ENCODE results near the gene RAPH1.
A peak's percentile ranks its signal among the peaks of the same experiment; 100 is the strongest.

RAPH1 gene

DNA sequence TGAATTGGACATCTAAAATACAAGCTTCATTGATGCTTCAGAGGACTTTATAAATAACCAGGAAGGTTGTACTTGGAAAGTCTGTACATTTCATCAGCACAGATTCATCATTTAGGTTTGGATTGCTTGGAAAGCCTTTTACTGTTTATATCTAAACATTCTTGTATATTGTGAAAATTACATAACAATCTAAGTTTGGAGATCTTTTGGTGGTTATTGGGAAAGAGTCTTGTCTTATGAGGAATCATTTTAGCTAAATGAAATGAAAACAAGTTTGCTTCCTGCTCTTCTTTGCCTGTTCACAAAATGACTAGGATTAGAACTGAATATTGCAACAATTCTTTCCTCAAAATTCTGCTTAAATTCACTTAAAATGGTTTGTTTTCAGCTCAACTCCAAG is 127.6 kb downstream of the RAPH1 start:
- no peak overlapping the region for H3K4me3 ChIP-seq (ENCODE audit: low read depth, low read length)
- no peak for TF ChIP-seq MYC (IDR thresholded peaks at IDR 0.05; ENCODE audit: low read depth, low read length)
- no peak for TF ChIP-seq POLR2A (IDR thresholded peaks at IDR 0.05; ENCODE audit: extremely low read depth, insufficient read length)
- TF ChIP-seq, protein P1, sequence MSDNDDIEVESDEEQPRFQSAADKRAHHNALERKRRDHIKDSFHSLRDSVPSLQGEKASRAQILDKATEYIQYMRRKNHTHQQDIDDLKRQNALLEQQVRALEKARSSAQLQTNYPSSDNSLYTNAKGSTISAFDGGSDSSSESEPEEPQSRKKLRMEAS (IDR thresholded peaks at IDR 0.05; ENCODE audit: low read depth, low read length) = no peak
- TF ChIP-seq, protein P2, sequence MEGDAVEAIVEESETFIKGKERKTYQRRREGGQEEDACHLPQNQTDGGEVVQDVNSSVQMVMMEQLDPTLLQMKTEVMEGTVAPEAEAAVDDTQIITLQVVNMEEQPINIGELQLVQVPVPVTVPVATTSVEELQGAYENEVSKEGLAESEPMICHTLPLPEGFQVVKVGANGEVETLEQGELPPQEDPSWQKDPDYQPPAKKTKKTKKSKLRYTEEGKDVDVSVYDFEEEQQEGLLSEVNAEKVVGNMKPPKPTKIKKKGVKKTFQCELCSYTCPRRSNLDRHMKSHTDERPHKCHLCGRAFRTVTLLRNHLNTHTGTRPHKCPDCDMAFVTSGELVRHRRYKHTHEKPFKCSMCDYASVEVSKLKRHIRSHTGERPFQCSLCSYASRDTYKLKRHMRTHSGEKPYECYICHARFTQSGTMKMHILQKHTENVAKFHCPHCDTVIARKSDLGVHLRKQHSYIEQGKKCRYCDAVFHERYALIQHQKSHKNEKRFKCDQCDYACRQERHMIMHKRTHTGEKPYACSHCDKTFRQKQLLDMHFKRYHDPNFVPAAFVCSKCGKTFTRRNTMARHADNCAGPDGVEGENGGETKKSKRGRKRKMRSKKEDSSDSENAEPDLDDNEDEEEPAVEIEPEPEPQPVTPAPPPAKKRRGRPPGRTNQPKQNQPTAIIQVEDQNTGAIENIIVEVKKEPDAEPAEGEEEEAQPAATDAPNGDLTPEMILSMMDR (IDR thresholded peaks at IDR 0.05; ENCODE audit: low read depth, low read length) = no peak
- no peak for DNase-seq (ENCODE audit: low read depth)

DNA sequence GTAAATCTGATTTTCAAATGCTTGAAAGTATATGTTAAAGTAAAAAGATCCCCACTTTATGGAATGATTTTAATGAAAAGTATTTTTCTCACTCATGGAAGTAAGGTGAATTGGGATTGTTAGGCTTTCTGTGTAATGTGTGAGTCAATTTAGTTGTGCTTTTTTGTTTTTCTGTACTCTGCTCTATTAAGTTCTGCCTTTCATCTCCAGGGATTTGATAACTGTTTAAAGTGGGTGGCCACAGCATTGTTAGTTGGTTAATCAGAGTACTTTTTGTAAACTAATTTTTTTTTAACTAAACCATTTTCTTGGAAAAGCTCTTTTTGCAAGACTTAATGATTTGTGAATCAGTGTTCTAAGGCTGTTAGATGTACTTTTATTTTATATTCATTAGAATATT is 130.1 kb downstream of the RAPH1 start:
- DNase-seq (ENCODE audit: low read depth) = no peak
- no peak overlapping the region for H3K4me3 ChIP-seq (ENCODE audit: low read depth, low read length)
- TF ChIP-seq, protein P1 (IDR thresholded peaks at IDR 0.05; ENCODE audit: low read depth, low read length) = no peak
- TF ChIP-seq MYC (IDR thresholded peaks at IDR 0.05; ENCODE audit: low read depth, low read length) (no peak), POLR2A (IDR thresholded peaks at IDR 0.05; ENCODE audit: extremely low read depth, insufficient read length) (no peak)
- TF ChIP-seq, protein P2 (IDR thresholded peaks at IDR 0.05; ENCODE audit: low read depth, low read length) = no peak

DNA sequence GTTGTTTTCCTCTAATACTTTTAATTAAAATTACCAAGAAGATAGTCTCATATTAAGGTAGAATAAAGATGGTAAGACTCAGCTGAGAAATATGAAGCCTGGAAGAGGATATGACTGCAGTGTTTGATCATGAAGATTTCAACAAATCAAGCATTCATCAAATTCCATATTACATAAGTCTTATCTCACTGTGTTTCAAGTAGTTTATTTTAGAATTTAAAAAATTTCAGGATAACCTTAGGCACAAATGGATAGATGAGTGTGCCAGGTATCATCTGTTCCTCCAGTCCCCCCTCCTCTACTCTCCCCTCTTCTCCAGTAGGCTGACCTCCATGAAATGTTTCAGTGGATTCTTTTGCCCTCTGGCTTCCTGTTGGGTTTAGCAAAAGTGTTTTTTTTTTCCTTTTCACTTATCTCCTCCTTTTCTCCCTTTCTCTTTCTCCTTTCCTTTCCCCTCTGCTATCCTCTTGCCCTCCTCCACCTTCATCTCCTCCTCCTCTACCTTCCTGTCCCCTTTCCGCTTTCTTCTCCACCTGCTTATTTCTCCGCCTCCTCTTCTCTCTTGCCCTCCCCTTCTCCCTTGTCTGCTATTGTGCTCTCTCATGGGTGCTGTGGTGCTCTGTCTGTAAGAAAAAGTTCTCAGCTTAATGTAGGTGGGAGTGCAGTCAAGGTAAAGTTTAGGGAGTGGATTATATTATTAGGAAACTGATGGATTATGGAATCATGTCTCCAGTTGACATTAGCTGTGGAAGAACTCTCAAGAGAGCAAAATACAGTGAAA is 134.1 kb downstream of the RAPH1 start:
- H3K4me3 ChIP-seq (ENCODE audit: low read depth, low read length) = no peak overlapping the region
- TF ChIP-seq, protein P2 (IDR thresholded peaks at IDR 0.05; ENCODE audit: low read depth, low read length) = no peak
- TF ChIP-seq POLR2A (IDR thresholded peaks at IDR 0.05; ENCODE audit: extremely low read depth, insufficient read length) (no peak), MYC (IDR thresholded peaks at IDR 0.05; ENCODE audit: low read depth, low read length) (no peak)
- TF ChIP-seq, protein P1 (IDR thresholded peaks at IDR 0.05; ENCODE audit: low read depth, low read length) = no peak
- no peak for DNase-seq (ENCODE audit: low read depth)

DNA sequence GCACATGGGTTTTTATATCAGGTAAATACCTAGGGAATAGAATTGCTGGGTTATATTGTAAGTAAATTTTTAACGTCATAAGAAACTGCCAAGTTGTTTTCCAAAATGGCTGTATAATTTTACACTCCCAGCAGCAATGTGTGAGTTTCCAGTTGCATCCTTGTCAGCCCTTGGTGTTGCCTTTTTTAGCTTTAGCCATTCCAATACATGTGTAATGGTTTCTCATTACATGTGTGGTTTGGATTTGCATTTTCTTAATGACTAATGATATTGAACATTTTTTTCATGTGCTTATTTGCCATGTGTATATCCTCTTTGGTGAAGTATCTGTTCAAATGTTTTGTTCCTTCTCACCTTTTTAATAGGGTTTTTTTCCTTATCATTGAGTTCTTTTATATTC is 136.1 kb downstream of the RAPH1 start:
- no peak overlapping the region for H3K4me3 ChIP-seq (ENCODE audit: low read depth, low read length)
- TF ChIP-seq POLR2A (IDR thresholded peaks at IDR 0.05; ENCODE audit: extremely low read depth, insufficient read length) = no peak
- no peak for TF ChIP-seq MYC (IDR thresholded peaks at IDR 0.05; ENCODE audit: low read depth, low read length)
- TF ChIP-seq, protein P2 (IDR thresholded peaks at IDR 0.05; ENCODE audit: low read depth, low read length) = no peak
- TF ChIP-seq, protein P1 (IDR thresholded peaks at IDR 0.05; ENCODE audit: low read depth, low read length) = no peak
- DNase-seq (ENCODE audit: low read depth) = no peak

DNA sequence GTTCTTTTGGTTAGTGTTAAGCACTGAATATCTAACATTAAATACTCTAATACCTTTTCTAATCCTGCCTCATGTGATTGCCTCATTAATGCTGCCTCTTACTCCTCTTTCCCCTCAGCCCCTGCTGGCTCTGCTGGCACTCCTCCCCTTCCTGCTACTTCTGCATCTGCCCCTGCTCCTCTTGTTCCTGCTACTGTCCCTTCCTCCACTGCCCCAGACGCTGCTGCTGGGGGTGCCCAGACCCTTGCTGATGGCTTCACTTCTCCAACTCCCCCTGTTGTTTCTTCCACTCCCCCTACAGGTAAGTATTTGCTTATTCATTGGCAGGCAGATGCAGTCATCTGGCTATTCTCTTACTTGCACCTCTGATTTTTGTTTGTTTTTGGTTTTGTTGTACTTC is 138.4 kb downstream of the RAPH1 start:
- no peak overlapping the region for H3K4me3 ChIP-seq (ENCODE audit: low read depth, low read length)
- TF ChIP-seq, protein P2 (IDR thresholded peaks at IDR 0.05; ENCODE audit: low read depth, low read length) = peak; percentile 10
- no peak for TF ChIP-seq MYC (IDR thresholded peaks at IDR 0.05; ENCODE audit: low read depth, low read length)
- TF ChIP-seq POLR2A (IDR thresholded peaks at IDR 0.05; ENCODE audit: extremely low read depth, insufficient read length) = no peak
- TF ChIP-seq, protein P1 (IDR thresholded peaks at IDR 0.05; ENCODE audit: low read depth, low read length) = no peak
- DNase-seq (ENCODE audit: low read depth) = peak; percentile 37

Measured in NB4 (cell line).